Measurements from ENCODE around the gene UBR4.

UBR4 gene

DNA sequence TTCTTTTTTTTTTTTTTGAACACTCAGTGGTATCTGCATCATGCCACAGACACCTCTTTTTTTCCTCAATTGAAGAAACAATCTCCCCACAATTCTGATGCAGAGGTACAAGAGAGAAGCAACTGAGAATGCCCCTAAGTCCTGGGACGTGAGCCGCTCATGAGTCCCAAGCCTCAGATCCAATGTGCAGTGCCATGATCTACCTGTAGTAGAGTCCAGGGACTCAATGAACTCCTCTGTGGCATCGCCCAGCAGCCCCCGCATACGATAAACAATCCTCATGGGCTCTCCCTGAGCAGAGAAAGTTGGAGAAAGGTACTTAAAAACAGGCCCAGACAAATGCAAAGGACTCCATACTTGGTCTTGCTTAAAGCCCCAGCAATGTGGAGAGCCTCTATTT, 113.1 kb downstream of the UBR4 start:
- DNase-seq (ENCODE audit: low read depth): no peak
- H3K4me3 ChIP-seq (ENCODE audit: low read length): no peak overlapping the region
- TF ChIP-seq, protein P1, sequence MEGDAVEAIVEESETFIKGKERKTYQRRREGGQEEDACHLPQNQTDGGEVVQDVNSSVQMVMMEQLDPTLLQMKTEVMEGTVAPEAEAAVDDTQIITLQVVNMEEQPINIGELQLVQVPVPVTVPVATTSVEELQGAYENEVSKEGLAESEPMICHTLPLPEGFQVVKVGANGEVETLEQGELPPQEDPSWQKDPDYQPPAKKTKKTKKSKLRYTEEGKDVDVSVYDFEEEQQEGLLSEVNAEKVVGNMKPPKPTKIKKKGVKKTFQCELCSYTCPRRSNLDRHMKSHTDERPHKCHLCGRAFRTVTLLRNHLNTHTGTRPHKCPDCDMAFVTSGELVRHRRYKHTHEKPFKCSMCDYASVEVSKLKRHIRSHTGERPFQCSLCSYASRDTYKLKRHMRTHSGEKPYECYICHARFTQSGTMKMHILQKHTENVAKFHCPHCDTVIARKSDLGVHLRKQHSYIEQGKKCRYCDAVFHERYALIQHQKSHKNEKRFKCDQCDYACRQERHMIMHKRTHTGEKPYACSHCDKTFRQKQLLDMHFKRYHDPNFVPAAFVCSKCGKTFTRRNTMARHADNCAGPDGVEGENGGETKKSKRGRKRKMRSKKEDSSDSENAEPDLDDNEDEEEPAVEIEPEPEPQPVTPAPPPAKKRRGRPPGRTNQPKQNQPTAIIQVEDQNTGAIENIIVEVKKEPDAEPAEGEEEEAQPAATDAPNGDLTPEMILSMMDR (IDR thresholded peaks at IDR 0.05; ENCODE audit: insufficient read depth, low read depth, low read length, missing control alignments): no peak

DNA sequence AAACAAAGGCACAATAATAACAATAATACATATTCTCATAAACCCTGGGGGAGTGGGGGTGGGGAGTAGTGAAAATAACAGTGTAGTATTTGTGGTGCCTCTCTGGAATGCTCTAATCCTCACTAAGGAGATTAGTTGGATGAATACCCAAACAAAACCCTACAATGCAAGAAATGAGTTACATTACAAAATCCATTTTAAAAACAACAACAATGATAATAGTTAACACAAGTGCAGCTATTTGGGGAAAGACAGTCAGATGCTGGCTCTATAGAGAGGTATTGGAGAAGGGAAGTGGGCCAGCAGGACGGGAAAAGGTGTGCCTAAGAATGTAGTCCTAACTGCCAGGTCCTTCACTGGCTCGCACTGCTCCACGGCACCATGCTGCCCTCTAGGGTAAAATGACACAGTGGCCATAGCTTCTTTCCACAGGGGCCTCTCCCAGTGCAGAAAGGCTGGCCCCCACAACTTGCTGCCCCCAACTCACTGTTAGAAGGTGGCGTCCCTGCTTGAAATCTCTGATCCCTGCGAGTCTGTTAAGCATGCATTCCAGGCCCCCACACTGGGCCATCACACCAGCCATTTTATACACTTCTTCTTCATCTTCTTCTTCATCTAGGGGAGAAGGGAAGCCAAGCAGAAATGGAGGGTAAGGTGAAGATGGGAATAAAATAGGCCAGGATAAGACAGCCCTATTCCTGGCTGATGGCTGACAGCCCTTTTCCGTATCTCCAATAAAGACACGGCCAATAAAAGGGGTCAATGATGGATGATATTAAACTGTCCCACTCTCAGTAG, 113.8 kb downstream of the UBR4 start:
- DNase-seq (ENCODE audit: low read depth): peak; percentile 71
- H3K4me3 ChIP-seq (ENCODE audit: low read length): no peak overlapping the region
- TF ChIP-seq, protein P1 (IDR thresholded peaks at IDR 0.05; ENCODE audit: insufficient read depth, low read depth, low read length, missing control alignments): peak; percentile 85

DNA sequence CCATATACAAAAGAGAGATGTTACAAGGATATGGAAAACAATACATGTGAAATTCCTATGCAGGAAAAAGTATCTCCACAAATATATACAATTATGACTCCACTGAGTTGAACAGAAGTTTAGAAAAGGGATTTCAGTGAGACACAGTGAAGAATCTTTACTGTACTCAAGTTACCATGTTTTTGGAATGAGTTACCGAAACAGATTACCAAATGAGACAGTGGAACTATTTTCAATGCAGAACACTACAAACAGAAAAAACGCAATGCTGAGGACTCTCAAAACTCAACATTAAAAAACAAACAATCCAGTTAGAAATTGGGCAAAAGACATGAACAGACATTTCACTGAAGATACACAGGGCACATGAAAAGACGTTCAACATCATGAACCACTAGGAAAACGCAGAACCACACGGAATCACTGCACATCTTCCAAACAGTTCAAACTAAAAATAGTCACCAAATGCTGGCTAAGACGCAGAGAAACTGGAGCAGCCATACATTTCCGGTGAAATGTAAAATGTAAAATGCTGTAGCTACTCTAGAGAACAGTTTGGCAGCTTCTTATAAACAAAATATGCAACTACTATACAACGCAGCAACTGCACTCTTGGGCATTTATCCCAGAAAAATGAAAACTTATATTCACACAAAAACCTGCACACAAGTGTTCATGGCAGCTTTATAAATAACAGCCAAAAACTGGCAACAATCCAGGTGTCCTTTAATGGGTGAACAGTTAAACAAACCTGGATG, 118.7 kb downstream of the UBR4 start:
- no peak overlapping the region for H3K4me3 ChIP-seq (ENCODE audit: low read length)
- DNase-seq (ENCODE audit: low read depth): no peak
- TF ChIP-seq, protein P1 (IDR thresholded peaks at IDR 0.05; ENCODE audit: insufficient read depth, low read depth, low read length, missing control alignments): no peak

DNA sequence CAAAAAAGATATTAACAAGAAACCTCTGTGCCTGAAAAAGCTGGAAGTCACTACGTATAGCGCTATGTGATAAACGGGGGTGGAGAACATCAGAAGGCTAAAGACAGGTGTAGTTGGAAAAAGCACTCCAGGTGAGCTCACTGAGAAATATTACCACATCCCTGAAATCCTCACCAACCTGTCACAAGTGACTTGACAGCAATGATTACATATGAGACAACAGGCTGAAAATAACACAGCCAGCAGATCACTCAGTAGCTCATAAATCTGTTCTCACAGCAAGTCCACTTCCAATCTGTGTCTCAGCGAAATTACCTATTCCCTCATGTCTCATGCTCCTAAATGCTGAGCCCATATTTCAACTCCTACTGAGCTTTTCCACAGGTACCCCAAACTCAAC, 120.5 kb downstream of the UBR4 start:
- TF ChIP-seq, protein P1 (IDR thresholded peaks at IDR 0.05; ENCODE audit: insufficient read depth, low read depth, low read length, missing control alignments): no peak
- DNase-seq (ENCODE audit: low read depth): peak; percentile 31
- no peak overlapping the region for H3K4me3 ChIP-seq (ENCODE audit: low read length)

DNA sequence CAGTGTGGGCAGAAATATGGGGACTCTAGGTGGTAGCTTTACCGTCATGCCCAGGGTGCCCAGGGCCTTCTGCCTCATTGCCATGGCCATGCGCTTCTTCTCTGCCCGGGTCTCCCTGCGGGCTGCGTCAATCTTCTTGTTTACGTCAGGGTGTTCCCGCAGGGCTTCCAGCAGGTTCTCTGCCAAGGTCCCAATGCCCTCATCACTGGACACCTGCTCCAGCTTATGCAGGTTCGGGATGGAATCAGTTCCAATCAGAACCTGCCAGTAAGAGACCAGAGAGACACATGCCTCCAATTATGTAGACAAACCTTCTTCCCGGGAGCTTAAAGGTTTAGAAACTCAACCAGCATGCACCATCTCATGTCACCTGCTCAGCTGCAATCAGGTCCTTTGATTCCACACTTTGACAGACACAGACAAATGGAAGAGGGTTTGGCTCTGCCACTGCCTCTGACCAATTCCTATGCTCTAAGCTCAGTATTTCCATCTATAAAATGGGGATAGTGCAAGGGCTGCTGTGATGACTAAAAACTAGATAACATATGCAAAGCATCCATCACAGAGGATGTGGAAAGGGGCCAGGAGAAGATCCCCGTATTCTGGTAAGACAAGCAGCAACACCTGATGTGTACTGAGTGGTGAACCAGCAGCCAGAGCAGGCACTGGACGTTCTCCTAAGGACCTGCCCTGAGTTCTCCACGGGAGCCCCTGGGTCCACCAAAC, 121.2 kb downstream of the UBR4 start:
- no peak overlapping the region for H3K4me3 ChIP-seq (ENCODE audit: low read length)
- no peak for DNase-seq (ENCODE audit: low read depth)
- TF ChIP-seq, protein P1 (IDR thresholded peaks at IDR 0.05; ENCODE audit: insufficient read depth, low read depth, low read length, missing control alignments): no peak

DNA sequence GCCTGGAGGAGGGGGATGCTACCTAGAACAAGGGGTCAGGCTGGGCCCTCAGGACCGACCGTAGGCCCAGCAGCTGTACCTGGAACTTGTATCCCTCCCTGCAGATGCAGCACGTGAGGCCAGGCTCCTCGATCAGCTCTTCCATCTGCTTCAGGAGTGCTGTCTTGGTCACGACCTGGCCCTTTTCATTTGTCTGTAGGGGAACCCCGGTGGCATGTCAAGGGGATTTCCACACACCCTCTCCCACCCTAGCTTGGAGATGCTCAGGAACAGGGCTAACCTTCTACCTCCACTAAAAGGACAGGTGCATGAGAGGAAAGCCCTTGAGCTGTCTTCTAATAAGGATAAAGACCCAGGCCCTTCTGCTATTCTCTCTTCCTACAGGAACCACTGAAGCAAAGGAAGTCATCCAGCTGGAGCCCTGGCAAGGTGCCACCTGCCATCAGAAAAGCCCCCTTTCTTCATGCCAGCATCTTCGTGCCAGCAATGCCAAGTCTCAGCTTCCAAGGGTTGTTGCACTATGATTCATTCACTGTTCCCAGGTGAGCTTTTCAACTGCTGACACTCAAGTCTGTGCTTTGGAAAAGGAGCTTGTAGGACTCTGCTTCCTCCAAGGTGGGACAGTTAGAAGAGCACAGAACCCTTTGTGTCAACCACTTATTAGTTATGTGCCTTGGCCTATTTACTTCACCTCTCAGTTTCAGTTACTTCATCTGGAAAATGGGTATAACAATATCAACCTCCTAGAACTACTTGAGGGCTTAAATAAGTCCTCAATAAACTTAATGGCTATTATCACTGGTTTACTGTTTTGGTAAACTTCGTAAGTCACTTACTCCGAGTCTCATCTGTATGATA, 122.1 kb downstream of the UBR4 start:
- TF ChIP-seq, protein P1 (IDR thresholded peaks at IDR 0.05; ENCODE audit: insufficient read depth, low read depth, low read length, missing control alignments): no peak
- H3K4me3 ChIP-seq (ENCODE audit: low read length): no peak overlapping the region
- no peak for DNase-seq (ENCODE audit: low read depth)
